CD4-positive, alpha-beta T cell treated with Interleukin-1 beta for 1 hour (primary cell): ENCODE results near the gene AGXT.
A peak's percentile ranks its signal among the peaks of the same experiment; 100 is the strongest.

ENCODE experiments used
- DNase-seq, 2 donors: peaks; one replicate each; pipeline ENCODE4 v3.0.0-alpha.2; 2020 to 2022

The AGXT gene

GRCh38 chr2:240886678-240887609, 18.3 kb downstream of the AGXT start:
- no peak for DNase-seq

- no peak for DNase-seq
Measured at GRCh38 chr2:240887631-240888030, 19.0 kb downstream of the AGXT start.

- no peak for DNase-seq
Measured at GRCh38 chr2:240888130-240888889, 19.7 kb downstream of the AGXT start.

GRCh38 chr2:240888890-240889573, 20.4 kb downstream of the AGXT start:
- DNase-seq = no peak

GRCh38 chr2:240889601-240890560, 21.3 kb downstream of the AGXT start:
- DNase-seq = no peak

GRCh38 chr2:240890691-240891090, 22.1 kb downstream of the AGXT start:
- no peak for DNase-seq

GRCh38 chr2:240891492-240892340, 23.1 kb downstream of the AGXT start:
- DNase-seq = no peak

- DNase-seq = no peak
Measured at GRCh38 chr2:240892356-240892755, 23.7 kb downstream of the AGXT start.

GRCh38 chr2:240892925-240893324, 24.3 kb downstream of the AGXT start:
- DNase-seq = no peak

GRCh38 chr2:240893363-240893844, 24.8 kb downstream of the AGXT start:
- peak in 1 of 2 donors; percentile 4 for DNase-seq

- no peak for DNase-seq
Measured at GRCh38 chr2:240894006-240894405, 25.4 kb downstream of the AGXT start.

GRCh38 chr2:240894836-240895558, 26.4 kb downstream of the AGXT start:
- no peak for DNase-seq

- DNase-seq = no peak
Measured at GRCh38 chr2:240895656-240896388, 27.2 kb downstream of the AGXT start, which contains the start of gene MAB21L4. TSS of gene MAB21L4 (minus strand) at chr2:240896156. CDS start at chr2:240895997, 159 bp downstream.

- no peak for DNase-seq
Measured at GRCh38 chr2:240896394-240896793, 27.8 kb downstream of the AGXT start.

- no peak for DNase-seq
Measured at GRCh38 chr2:240896871-240897692, 28.5 kb downstream of the AGXT start.

- DNase-seq = no peak
Measured at GRCh38 chr2:240898108-240898730, 29.6 kb downstream of the AGXT start.

GRCh38 chr2:240898731-240899467, 30.3 kb downstream of the AGXT start:
- no peak for DNase-seq
